Esophagus (tissue), 2 donors: ENCODE data around the gene KIRREL1. TPM values are rescaled to one million over a fixed set of nuclear protein-coding genes. Genes with fewer than 3 reads are reported as not detected.

Source experiments
- H3K27ac ChIP-seq, 2 donors: one replicate each; pipeline ENCODE4 v1.5.1; 2013; ENCODE audit warnings: low read depth in 2 of 2, mild to moderate bottlenecking in 2 of 2, inconsistent platforms in 1 of 2, low read length in 1 of 2, moderate library complexity in 1 of 2
- H3K27me3 ChIP-seq, 2 donors: one replicate each; pipeline ENCODE4 v1.6.1; 2013; ENCODE audit warnings: low read length in 2 of 2, control low read depth in 1 of 2, mild to moderate bottlenecking in 1 of 2; ENCODE audit not compliant: insufficient read depth in 2 of 2, control insufficient read depth in 1 of 2
- H3K36me3 ChIP-seq, 2 donors: one replicate each; pipeline ENCODE4 v1.6.1; 2013; ENCODE audit warnings: low read length in 1 of 2; ENCODE audit not compliant: control insufficient read depth in 2 of 2, insufficient read depth in 2 of 2
- H3K4me1 ChIP-seq, 2 donors: one replicate each; pipeline ENCODE4 v1.6.1; 2013; ENCODE audit warnings: low read length in 1 of 2; ENCODE audit not compliant: control insufficient read depth in 2 of 2, insufficient read depth in 2 of 2
- H3K4me3 ChIP-seq, 2 donors: one replicate each; pipeline ENCODE4 v1.5.1; 2013; ENCODE audit warnings: low read length in 2 of 2, mild to moderate bottlenecking in 2 of 2, low read depth in 1 of 2, moderate library complexity in 1 of 2
- H3K9me3 ChIP-seq, 2 donors: one replicate each; pipeline ENCODE4 v1.6.1; 2013; ENCODE audit warnings: mild to moderate bottlenecking in 2 of 2, low read depth in 1 of 2, low read length in 1 of 2, moderate library complexity in 1 of 2; ENCODE audit not compliant: control insufficient read depth in 2 of 2, insufficient read depth in 1 of 2
- WGBS, 2 donors: extraction: QIAGEN DNeasy Blood & Tissue Kit; methylation state at CpG; one replicate each; pipeline ENCODE4 v1.1.7; 2013; 5-methylcytosine and 5-hydroxymethylcytosine counted together
- polyA plus RNA-seq, 2 donors: library from polyadenylated mRNA; stranded (reverse); fragments of 200-250 nt; gene quantifications; one replicate each; pipeline ENCODE4 v1.2.3, GENCODE V29; 2013
- donor health status: healthy with polysubstance abuse.
- donor health status: Bipolar disorder and iron deficiency.

The KIRREL1 gene
- polyA plus RNA-seq, 2 donors = 2.9 to 3.7 TPM

GRCh38 chr1:158056498-158056897, 63.1 kb downstream of the KIRREL1 start:
- no peaks in the 10 kb centered on the region for H3K4me1 ChIP-seq
- peaks cover 0 to 2% of the 10 kb centered on the region in 2 donors for H3K36me3 ChIP-seq
- H3K27me3 ChIP-seq = no peaks in the 10 kb centered on the region
- H3K4me3 ChIP-seq = no peak overlapping the region
- no peaks in the 10 kb centered on the region for H3K9me3 ChIP-seq
- WGBS, 2 donors = 54 to 62% methylated on average over 5 of the region's 5 CpGs
- no peak overlapping the region for H3K27ac ChIP-seq

- H3K27me3 ChIP-seq = no peaks in the 10 kb centered on the region
- no peaks in the 10 kb centered on the region for H3K9me3 ChIP-seq
- no peak overlapping the region for H3K4me3 ChIP-seq
- 74 to 75% methylated on average over 10 of the region's 10 CpGs for WGBS, 2 donors
- peaks cover 0 to 2% of the 10 kb centered on the region in 2 donors for H3K36me3 ChIP-seq
- no peak overlapping the region for H3K27ac ChIP-seq
- H3K4me1 ChIP-seq = no peaks in the 10 kb centered on the region
Observed at GRCh38 chr1:158058237-158058985, 65.0 kb downstream of the KIRREL1 start.

GRCh38 chr1:158059984-158060383, 66.5 kb downstream of the KIRREL1 start:
- Histone ChIP-seq H3K36me3 (peaks cover 0 to 2% of the 10 kb centered on the region in 2 donors), H3K27me3 (no peaks in the 10 kb centered on the region), H3K9me3 (no peaks in the 10 kb centered on the region), H3K4me3 (no peak overlapping the region), H3K4me1 (no peaks in the 10 kb centered on the region), H3K27ac (no peak overlapping the region)
- WGBS, 2 donors = 53 to 59% methylated on average over 4 of the region's 4 CpGs

GRCh38 chr1:158062174-158062573, 68.7 kb downstream of the KIRREL1 start:
- H3K4me1 ChIP-seq = no peaks in the 10 kb centered on the region
- peaks cover 0 to 2% of the 10 kb centered on the region in 2 donors for H3K36me3 ChIP-seq
- no peak overlapping the region for H3K27ac ChIP-seq
- no peaks in the 10 kb centered on the region for H3K27me3 ChIP-seq
- H3K4me3 ChIP-seq = no peak overlapping the region
- WGBS, 2 donors = 91 to 93% methylated on average over 7 of the region's 7 CpGs
- no peaks in the 10 kb centered on the region for H3K9me3 ChIP-seq

GRCh38 chr1:158067662-158068061, 74.2 kb downstream of the KIRREL1 start:
- no peaks in the 10 kb centered on the region for H3K36me3 ChIP-seq
- H3K27ac ChIP-seq = no peak overlapping the region
- H3K4me1 ChIP-seq = peaks cover 3 to 9% of the 10 kb centered on the region in 2 donors
- 59 to 65% methylated on average over 6 of the region's 6 CpGs for WGBS, 2 donors
- H3K9me3 ChIP-seq = no peaks in the 10 kb centered on the region
- H3K27me3 ChIP-seq = no peaks in the 10 kb centered on the region
- H3K4me3 ChIP-seq = no peak overlapping the region

GRCh38 chr1:158068918-158069317, 75.5 kb downstream of the KIRREL1 start:
- H3K27ac ChIP-seq = no peak overlapping the region
- 62 to 71% methylated on average over 12 of the region's 12 CpGs for WGBS, 2 donors
- peaks cover 3 to 9% of the 10 kb centered on the region in 2 donors for H3K4me1 ChIP-seq

GRCh38 chr1:158071138-158071537, 77.7 kb downstream of the KIRREL1 start:
- Histone ChIP-seq H3K4me3 (no peak overlapping the region), H3K4me1 (peaks cover 3 to 9% of the 10 kb centered on the region in 2 donors), H3K27ac (no peak overlapping the region), H3K27me3 (no peaks in the 10 kb centered on the region), H3K9me3 (no peaks in the 10 kb centered on the region), H3K36me3 (no peaks in the 10 kb centered on the region)
- 36 to 43% methylated on average over 14 of the region's 14 CpGs for WGBS, 2 donors

More at GRCh38 chr1:158068918-158069317, 75.5 kb downstream of the KIRREL1 start:
- Histone ChIP-seq H3K27me3 (no peaks in the 10 kb centered on the region), H3K4me3 (no peak overlapping the region), H3K36me3 (no peaks in the 10 kb centered on the region), H3K9me3 (no peaks in the 10 kb centered on the region)

GRCh38 chr1:158075078-158075477, 81.6 kb downstream of the KIRREL1 start:
- Histone ChIP-seq H3K4me3 (no peak overlapping the region), H3K9me3 (no peaks in the 10 kb centered on the region), H3K27ac (no peak overlapping the region), H3K36me3 (peaks cover 0 to 5% of the 10 kb centered on the region in 2 donors), H3K27me3 (no peaks in the 10 kb centered on the region), H3K4me1 (no peaks in the 10 kb centered on the region)
- 48 to 55% methylated on average over 9 of the region's 9 CpGs for WGBS, 2 donors

- no peaks in the 10 kb centered on the region for H3K9me3 ChIP-seq
- H3K27me3 ChIP-seq = no peaks in the 10 kb centered on the region
- no peak overlapping the region for H3K27ac ChIP-seq
- no peaks in the 10 kb centered on the region for H3K4me1 ChIP-seq
- 66 to 73% methylated on average over 6 of the region's 6 CpGs for WGBS, 2 donors
- H3K4me3 ChIP-seq = no peak overlapping the region
- peaks cover 0 to 5% of the 10 kb centered on the region in 2 donors for H3K36me3 ChIP-seq
Observed at GRCh38 chr1:158076441-158076840, 83.0 kb downstream of the KIRREL1 start.
